Measurements from ENCODE around the gene PLAAT4.
"Not testable (repeated sequence)": the region's sequence is repeated elsewhere in the genome, so short reads cannot be mapped to it uniquely, and the experiment has no call there.

The PLAAT4 gene

GRCh38 chr11:63573881-63574855 is 37.6 kb downstream of the PLAAT4 start:
- no peak for DNase-seq

DNA sequence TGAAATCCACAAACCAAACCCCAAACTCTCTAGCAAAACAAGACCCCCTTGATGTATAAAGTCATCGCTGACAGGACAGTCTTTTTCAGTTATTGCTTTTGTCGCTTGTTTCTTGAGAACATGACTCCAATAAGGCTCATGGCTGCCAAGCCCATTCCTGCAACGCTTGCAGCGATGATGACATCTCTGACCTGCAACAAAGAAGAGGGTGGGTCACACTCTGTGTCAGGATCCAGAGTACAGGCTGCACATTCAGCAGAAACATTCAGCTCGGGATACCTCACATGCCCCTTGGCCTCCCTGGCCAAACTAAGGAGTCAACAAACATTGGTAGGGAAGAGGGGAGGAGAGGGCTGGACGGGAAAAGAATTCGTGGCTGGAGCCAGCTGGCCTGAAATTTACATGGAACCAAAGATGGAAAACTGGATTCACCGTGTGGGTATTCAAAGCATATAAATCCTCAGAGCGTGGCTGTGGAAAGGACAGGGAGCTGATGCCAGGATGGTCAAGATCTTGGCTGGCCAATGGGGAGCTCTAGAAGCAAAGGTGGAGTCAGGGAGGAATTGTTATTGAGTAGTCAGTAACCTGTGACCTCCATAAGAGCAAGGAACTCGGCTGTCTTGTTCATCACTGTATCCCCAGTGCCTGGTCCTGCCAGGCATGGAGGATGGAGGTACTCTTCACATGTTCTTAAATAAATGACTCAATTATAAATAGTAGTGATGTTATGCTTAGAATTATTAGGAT is 38.4 kb downstream of the PLAAT4 start:
- DNase-seq = no peak

GRCh38 chr11:63578882-63579281 is 42.3 kb downstream of the PLAAT4 start:
- DNase-seq = not testable (repeated sequence)

GRCh38 chr11:63581224-63581623 is 44.6 kb downstream of the PLAAT4 start:
- not testable (repeated sequence) for DNase-seq

- no peak for DNase-seq
Measured at GRCh38 chr11:63583357-63583677, 46.7 kb downstream of the PLAAT4 start.

DNA sequence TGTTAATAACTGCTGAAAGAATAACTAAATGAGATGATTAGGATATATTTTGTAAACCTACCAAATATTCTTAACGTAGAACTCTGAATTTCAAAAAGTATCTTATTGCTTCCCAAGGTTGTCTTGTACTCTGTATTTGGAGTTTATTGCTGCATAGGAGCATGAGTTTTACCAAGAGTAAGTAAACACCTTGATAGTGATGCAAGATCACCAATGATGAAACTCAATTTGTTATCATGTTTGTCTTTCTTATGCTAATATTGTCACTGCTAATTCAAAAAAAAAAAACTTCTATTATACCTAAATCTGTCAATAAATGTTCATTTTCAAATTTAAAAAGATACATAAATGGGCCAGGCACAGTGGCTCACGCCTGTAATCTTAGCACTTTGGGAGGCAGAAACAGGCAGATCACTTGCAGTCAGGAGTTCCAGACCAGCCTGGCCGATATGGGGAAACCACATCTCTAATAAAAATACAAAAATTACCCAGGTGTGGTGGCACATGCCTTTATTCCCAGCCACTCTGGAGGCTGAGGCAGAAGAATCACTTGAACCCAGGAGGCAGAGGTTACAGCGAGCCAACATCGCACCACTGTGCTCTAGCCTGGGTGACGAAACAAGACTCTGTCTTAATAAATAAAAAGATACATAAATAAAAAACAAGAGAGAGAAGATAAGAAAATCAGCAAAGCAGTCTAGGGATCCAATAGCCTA is 50.0 kb downstream of the PLAAT4 start:
- DNase-seq = no peak

GRCh38 chr11:63589000-63589399 is 52.4 kb downstream of the PLAAT4 start:
- DNase-seq = no peak

GRCh38 chr11:63590024-63590788 is 53.6 kb downstream of the PLAAT4 start:
- no peak for DNase-seq

DNA sequence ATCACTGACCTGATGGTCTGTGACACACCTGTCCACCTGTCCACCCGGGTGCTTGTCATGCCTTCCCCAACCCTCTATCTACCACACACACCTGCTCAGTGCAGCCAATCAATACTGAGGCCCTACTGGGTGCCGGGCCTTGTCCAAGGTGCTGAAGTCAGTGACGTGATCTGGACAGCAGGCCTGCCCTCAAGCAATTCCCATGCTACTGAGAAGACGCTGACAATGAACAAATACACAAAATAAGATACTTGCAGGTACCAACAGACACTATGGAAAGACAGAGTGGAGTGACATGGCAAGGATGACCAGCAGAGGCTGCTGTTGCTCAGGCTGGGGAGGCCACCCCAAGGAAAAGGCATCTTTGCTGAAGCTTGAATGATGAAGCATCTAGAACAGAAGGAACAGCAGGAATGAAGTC is 56.4 kb downstream of the PLAAT4 start:
- no peak for DNase-seq

GRCh38 chr11:63595296-63595695 is 58.7 kb downstream of the PLAAT4 start:
- DNase-seq = no peak
